Cardiac fibroblast (primary cell): ENCODE data around the gene PREPL.

ENCODE experiments used
- DNase-seq, 2 donors: peaks; one replicate each; pipeline versions ENCODE4 v3.0.0 to v3.0.0-alpha.2; 2010; ENCODE audit warnings: low read depth in 2 of 2
- H3K4me3 ChIP-seq, 2 donors: replicated peaks in 1 of 2; 1 replicate in 1 of 2; 2 replicates in 1 of 2; pipeline ENCODE4 v1.5.1; 2011; ENCODE audit warnings: low read depth in 2 of 2, low read length in 2 of 2, mild to moderate bottlenecking in 2 of 2, moderate library complexity in 1 of 2
- TF ChIP-seq, protein P1 (sequence below): IDR thresholded peaks from one replicate; pipeline ENCODE4 v1.5.1; 2011; ENCODE audit warnings: low read depth, mild to moderate bottlenecking, low read length, inconsistent platforms

The PREPL gene

DNA sequence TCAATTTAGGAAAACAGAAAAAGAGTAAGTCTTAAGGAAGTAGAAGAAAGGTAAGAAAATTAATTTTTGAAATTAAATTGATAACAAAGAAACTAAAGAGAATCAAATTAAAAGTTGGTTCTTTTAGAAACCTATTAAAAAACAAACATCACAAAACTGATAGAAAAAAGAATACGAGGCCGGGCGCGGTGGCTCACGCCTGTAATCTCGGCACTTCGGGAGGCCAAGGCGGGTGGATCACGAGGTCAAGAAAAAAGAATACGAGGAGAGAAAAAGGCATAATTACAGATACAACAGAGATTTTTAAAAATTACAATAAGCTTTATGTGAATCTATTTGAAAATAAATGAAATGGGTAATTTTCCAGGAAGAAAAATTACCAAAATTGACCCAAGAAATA, 11.8 kb downstream of the PREPL start:
- DNase-seq = no peak
- no peak overlapping the region for H3K4me3 ChIP-seq
- TF ChIP-seq, protein P1, sequence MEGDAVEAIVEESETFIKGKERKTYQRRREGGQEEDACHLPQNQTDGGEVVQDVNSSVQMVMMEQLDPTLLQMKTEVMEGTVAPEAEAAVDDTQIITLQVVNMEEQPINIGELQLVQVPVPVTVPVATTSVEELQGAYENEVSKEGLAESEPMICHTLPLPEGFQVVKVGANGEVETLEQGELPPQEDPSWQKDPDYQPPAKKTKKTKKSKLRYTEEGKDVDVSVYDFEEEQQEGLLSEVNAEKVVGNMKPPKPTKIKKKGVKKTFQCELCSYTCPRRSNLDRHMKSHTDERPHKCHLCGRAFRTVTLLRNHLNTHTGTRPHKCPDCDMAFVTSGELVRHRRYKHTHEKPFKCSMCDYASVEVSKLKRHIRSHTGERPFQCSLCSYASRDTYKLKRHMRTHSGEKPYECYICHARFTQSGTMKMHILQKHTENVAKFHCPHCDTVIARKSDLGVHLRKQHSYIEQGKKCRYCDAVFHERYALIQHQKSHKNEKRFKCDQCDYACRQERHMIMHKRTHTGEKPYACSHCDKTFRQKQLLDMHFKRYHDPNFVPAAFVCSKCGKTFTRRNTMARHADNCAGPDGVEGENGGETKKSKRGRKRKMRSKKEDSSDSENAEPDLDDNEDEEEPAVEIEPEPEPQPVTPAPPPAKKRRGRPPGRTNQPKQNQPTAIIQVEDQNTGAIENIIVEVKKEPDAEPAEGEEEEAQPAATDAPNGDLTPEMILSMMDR = no peak

DNA sequence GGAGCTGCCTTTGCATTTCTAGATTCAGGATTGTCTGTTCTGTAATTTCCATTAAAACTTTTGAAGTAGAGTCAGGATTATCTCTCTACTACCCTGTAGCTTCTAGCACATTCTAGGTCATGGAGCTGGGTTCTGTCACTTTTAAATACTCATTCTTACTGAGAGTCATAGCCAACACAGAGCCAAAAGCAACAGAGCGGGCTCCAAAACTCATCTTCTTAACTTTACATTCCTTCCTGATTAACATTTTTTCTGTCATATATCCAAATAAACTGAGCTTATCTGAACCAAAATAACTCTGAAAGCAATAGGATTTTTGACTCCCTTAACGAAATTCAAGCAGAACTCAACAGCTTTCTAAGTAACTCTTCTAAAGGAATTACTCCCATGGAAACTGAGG, 12.9 kb downstream of the PREPL start:
- TF ChIP-seq, protein P1 = no peak
- DNase-seq = peak; percentile 66 to 81
- no peak overlapping the region for H3K4me3 ChIP-seq

DNA sequence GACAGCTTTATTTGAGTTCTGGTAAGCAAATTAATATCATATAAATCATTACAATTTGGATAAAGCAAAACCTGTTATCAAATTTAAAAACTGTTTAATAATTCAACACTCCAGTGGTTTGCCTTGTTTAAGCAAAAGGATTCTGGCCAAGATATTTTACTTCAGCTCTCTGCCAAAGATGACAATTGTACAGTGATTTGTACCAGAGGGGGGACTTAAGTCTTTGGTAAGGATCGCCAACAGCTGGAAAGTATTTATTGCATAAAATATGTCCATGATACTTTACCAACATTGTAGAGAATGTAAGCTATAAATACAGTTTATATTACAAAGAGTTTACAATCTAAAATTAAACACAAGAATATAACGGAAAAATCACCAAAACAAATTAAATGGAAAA, 13.8 kb downstream of the PREPL start:
- TF ChIP-seq, protein P1 = no peak
- DNase-seq = no peak
- H3K4me3 ChIP-seq = no peak overlapping the region

DNA sequence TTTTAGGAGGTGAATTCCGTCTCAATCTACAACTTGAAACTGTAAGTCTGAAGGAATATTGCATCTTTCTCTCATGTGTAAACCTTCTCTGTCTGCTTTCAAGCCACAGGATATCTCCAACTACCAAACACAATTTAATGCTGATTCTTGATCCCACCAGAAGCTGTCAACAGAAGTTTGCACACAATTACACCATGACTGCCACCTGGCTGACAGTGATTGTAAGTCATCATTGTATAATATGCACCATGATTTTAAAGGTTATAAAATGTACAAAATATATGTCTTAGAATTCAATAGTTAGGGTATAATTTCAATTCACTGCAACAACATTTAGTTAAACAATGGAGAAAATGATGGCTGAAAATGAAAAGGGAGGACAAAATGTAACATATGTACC, 18.4 kb downstream of the PREPL start:
- TF ChIP-seq, protein P1 = peak; percentile 8
- peak; percentile 21 to 35 for DNase-seq
- no peak overlapping the region for H3K4me3 ChIP-seq

DNA sequence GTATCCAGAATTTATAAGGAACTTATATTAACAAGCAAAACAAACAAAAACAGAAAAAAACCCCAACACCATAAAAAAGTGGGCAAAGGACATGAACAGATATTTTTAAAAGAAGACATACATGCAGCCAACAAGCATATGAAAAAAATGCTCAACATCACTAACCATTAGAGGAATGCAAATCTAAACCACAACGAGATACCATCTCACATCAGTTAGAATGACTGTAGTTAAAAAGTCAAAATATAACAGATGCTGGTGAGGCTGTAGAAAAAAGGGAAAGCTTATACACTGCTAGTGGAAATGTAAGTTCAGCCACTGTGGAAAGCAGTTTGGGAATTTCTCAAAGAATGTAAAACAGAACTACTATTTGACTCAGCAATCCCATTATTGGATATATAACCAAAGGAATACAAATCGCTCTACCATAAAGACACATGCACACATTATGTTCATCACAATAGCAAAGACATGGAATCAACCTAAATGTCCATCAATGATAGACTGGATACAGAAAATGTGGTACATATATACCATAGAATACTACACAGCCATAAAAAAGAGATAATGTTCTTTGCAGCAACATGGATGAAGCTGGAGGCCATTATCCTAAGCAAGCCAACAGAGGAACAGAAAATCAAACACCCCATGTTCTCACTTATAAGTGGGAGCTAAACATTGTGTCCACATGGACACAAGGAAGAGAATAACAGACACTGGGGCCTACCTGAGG, 25.3 kb downstream of the PREPL start:
- no peak overlapping the region for H3K4me3 ChIP-seq
- DNase-seq = peak in 1 of 2 donors; percentile 16
- TF ChIP-seq, protein P1 = no peak

- TF ChIP-seq, protein P1 = no peak
- no peak overlapping the region for H3K4me3 ChIP-seq
- no peak for DNase-seq
These were observed 27.3 kb downstream of the PREPL start for GRCh38 chr2:44333994-44334393.

DNA sequence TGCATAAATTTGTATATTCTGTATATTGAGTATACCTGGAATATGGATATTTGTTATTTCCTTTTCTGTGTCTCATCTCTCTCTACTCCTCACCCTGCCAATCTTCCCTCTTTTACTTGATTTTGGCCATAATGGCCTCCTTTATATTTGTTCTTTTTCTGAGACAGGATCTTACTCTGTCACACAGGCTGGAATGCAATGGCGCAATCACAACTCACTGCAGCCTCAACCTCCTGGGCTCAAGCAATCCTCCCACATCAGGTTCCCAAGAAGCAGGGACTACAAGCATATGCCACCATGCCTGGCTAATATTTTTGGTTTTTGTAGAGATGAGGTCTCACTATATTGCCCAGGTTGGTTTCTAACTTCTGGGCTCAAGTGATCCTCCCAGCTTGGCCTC, 30.5 kb downstream of the PREPL start:
- TF ChIP-seq, protein P1 = no peak
- peak; percentile 59 to 60 for DNase-seq
- no peak overlapping the region for H3K4me3 ChIP-seq
